Measurements from ENCODE around the gene SPO11. TPM values are rescaled to one million over a fixed set of nuclear protein-coding genes. Genes with fewer than 3 reads are reported as not detected.

Gene SPO11
- polyA plus RNA-seq, 1 donor: not detected

DNA sequence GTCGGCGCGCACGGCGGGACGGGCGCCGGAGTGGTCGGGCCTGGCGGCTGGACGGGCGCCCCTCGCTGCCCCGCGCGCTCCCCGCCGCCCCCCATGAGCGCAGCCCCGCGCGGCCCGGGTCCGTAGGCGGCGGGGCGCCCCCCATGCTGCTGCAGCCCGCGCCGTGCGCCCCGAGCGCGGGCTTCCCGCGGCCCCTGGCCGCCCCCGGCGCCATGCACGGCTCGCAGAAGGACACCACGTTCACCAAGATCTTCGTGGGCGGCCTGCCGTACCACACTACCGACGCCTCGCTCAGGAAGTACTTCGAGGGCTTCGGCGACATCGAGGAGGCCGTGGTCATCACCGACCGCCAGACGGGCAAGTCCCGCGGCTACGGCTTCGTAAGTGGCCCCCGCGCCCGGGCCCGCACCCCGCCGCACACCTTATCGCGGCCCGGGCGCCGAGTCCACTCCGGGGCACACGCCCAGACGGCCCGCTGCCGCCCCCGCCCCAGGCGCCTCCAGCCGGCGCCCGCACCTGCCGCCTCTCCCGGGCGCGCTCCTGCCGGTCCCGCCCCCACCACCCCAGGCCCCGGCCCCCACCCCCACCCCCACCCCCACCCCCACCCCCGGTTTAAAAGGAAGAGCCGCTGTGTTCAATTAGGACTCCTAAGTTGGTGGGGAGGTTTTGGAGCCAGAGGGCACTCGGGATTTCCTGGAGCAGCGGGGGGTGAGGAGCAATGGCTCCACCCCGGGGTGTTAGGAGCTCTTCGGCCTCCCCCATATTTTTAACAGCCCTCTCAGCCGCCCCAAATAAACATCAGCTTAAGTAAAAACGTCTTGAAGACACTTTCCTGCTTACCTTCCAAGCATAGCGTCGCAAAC, 62.1 kb downstream of the SPO11 start:
- DNase-seq (ENCODE audit: low read depth): no peak

DNA sequence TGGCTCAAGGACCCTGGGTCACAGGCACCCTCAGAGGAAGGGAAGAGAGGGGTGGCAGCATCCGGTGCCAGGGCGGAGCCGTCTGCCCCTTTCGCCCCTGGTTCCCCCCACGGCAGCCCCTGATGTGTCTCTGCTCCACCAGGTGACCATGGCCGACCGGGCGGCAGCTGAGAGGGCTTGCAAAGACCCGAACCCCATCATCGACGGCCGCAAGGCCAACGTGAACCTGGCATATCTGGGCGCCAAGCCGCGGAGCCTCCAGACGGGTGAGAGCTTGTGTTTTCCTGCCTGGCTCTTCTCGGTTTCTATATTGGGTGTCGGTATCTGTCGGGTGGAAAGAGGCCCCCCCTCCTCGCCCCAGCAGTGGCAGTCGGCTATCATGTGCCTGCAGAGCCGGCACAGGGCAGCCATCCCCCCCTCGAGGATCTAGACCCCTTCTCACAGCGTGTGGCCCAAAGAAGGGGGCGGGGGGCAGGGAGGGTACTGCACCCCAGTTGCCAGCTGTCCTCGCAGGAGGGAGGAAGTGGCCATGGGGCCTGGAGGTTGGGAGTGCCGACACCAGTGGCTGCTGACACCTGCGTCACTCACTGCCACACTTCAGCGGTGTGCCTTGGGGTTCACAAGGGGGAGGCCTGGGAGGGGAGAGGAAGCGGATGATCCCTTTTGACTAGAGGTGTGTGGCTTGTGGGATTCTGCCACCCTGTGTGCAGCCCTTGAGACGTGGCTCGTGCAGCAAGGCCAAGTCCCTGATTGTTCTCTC, 63.1 kb downstream of the SPO11 start:
- no peak for DNase-seq (ENCODE audit: low read depth)

Other genes with a start within 250 kb of the SPO11 start
- 3.4 TPM for gene BMP7, start 63.2 kb upstream of the SPO11 start, polyA plus RNA-seq (ENCODE audit: insufficient read length)
- gene RAE1, start 21.5 kb downstream of the SPO11 start, polyA plus RNA-seq (ENCODE audit: insufficient read length): 22.9 TPM
- gene RBM38, start 61.6 kb downstream of the SPO11 start, polyA plus RNA-seq (ENCODE audit: insufficient read length): 61.8 TPM
- 0.22 TPM for gene CTCFL, start 195.3 kb downstream of the SPO11 start, polyA plus RNA-seq (ENCODE audit: insufficient read length)
- gene PCK1, start 231.3 kb downstream of the SPO11 start, polyA plus RNA-seq (ENCODE audit: insufficient read length): 0.24 TPM

All from forelimb muscle (tissue), 1 donor.